ENCODE measurements around the gene DECR2. TPM values are rescaled to one million over a fixed set of nuclear protein-coding genes. Genes with fewer than 3 reads are reported as not detected.

Gene DECR2
- total and polyA plus RNA-seq, 2 of the 4 experiments (the other 2 are of a cell fraction): 3.9 to 26.7 TPM

DNA sequence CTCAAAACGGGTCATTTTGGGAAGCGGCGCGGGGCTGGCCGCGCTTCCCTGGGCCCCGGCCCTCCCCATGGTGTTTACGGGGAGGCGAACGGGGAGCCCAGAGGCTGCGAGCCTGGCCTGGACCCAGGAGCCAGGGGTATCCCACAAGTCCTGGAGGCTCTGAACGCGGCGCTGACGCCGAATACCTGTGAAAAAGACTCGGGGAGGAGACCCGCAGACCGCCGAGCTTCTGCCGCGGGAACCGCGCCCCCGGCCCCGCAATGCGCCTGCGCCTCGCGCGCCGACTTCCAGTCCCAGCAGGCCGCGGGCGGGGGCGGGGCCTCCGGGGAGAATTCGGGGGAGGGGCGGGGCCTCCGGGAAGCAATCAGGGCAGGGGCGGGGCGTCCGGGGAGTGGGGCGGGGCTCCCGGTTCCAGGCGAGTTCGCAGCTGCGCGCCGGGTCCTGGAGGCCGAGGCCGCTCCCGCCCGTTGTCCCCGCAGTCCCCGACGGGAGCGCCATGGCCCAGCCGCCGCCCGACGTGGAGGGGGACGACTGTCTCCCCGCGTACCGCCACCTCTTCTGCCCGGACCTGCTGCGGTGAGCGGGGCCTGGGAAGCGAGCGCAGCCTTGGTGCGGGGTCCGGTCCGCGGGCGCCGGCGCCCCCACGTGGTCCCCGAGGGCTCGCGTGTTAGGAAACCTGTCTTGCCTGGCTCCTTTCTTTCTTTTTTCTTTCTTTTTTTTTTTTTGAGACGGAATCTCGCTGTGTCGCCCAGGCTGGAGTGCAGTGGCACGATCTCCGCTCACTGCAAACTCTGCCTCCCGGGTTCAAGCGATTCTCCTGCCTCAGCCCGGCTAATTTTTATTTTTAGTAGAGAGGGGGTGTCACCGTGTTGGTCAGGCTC, at the start of gene DECR2 (continued):
- TF ChIP-seq, protein P1, sequence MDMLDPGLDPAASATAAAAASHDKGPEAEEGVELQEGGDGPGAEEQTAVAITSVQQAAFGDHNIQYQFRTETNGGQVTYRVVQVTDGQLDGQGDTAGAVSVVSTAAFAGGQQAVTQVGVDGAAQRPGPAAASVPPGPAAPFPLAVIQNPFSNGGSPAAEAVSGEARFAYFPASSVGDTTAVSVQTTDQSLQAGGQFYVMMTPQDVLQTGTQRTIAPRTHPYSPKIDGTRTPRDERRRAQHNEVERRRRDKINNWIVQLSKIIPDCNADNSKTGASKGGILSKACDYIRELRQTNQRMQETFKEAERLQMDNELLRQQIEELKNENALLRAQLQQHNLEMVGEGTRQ (IDR thresholded peaks at IDR 0.05; ENCODE audit: low read depth, low read length): peak; percentile 81
- TF ChIP-seq NFE2L2 (IDR thresholded peaks at IDR 0.05; ENCODE audit: low read depth, low read length) (no peak), MXI1 (IDR thresholded peaks at IDR 0.05; ENCODE audit: borderline replicate concordance, low read depth, low read length) (peak; percentile 92), CEBPB (IDR thresholded peaks at IDR 0.05; ENCODE audit: low read depth, low read length) (no peak), RFX5 (IDR thresholded peaks at IDR 0.05; ENCODE audit: low read depth, low read length) (no peak)

All from IMR-90 (cell line).